Stimulated activated CD4-positive, alpha-beta T cell treated with anti-CD3 and anti-CD28 coated beads, Interleukin-4, amount 100 ng/mL, for 24 hours (primary cell): ENCODE results near the gene NCAM1.

ENCODE experiments used
- DNase-seq: peaks from one replicate; pipeline ENCODE4 v3.0.0-alpha.2; 2020

NCAM1 gene

GRCh38 chr11:113262594-113262993, 301.4 kb downstream of the NCAM1 start:
- DNase-seq, result no peak

GRCh38 chr11:113263458-113264259, 302.4 kb downstream of the NCAM1 start:
- DNase-seq, result no peak

- DNase-seq, result no peak
Measured at GRCh38 chr11:113265362-113265761, 304.1 kb downstream of the NCAM1 start.

GRCh38 chr11:113267493-113267892, 306.3 kb downstream of the NCAM1 start:
- no peak for DNase-seq

GRCh38 chr11:113269096-113269495, 307.9 kb downstream of the NCAM1 start:
- DNase-seq, result no peak

- no peak for DNase-seq
Measured at GRCh38 chr11:113269636-113270035, 308.4 kb downstream of the NCAM1 start.

- no peak for DNase-seq
Measured at GRCh38 chr11:113270080-113270479, 308.9 kb downstream of the NCAM1 start.

- no peak for DNase-seq
Measured at GRCh38 chr11:113271551-113272245, 310.5 kb downstream of the NCAM1 start.

GRCh38 chr11:113272281-113272680, 311.1 kb downstream of the NCAM1 start:
- DNase-seq, result no peak

GRCh38 chr11:113272927-113273615, 311.9 kb downstream of the NCAM1 start:
- no peak for DNase-seq

GRCh38 chr11:113273720-113274119, 312.5 kb downstream of the NCAM1 start:
- DNase-seq, result no peak

- DNase-seq, result no peak
Measured at GRCh38 chr11:113274713-113275582, 313.7 kb downstream of the NCAM1 start.

- DNase-seq, result no peak
Measured at GRCh38 chr11:113275602-113276001, 314.4 kb downstream of the NCAM1 start.

- DNase-seq, result no peak
Measured at GRCh38 chr11:113276466-113276865, 315.2 kb downstream of the NCAM1 start.

GRCh38 chr11:113277907-113278306, 316.7 kb downstream of the NCAM1 start:
- DNase-seq, result no peak

- DNase-seq, result no peak
Measured at GRCh38 chr11:113278481-113278880, 317.3 kb downstream of the NCAM1 start.

GRCh38 chr11:113278925-113279324, 317.7 kb downstream of the NCAM1 start:
- no peak for DNase-seq

GRCh38 chr11:113279591-113279990, 318.4 kb downstream of the NCAM1 start:
- no peak for DNase-seq

- no peak for DNase-seq
Measured at GRCh38 chr11:113281052-113281725, 320.0 kb downstream of the NCAM1 start.

GRCh38 chr11:113282898-113283437, 321.7 kb downstream of the NCAM1 start:
- DNase-seq, result no peak

GRCh38 chr11:113283881-113284280, 322.7 kb downstream of the NCAM1 start:
- no peak for DNase-seq

- no peak for DNase-seq
Measured at GRCh38 chr11:113286009-113286408, 324.8 kb downstream of the NCAM1 start.
